NCI-H1105 treated with DMSO at 0.1 percent for 48 hours (cell line): ENCODE measurements around the gene RMDN3.

Source experiments
- DNase-seq: peaks from one replicate; lab custom pipeline; 2025; lab: John Stamatoyannopoulos, UW

The RMDN3 gene

DNA sequence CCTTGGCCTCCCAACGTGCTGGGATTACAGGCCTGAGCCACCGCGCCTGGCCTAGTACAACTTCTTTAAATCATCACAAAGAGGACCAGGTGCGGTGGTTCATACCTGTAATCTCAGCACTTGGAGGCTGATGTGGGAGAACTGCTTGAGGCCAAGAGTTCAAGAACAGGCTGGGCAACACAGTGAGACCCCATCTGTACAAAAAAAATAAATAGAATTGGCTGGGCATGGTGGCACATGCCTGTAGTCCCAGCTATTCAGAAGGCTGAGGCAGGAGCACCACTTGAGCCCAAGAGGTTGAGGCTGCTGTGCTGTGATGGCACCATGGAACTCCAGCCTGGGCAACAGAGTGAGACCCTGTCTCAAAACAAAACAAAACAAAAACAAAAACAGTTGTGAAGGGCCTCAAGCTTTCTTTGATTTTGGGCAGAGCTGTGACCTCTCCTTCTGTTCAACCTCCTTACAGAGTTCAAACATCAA, 5.9 kb downstream of the RMDN3 start:
- no peak for DNase-seq

DNA sequence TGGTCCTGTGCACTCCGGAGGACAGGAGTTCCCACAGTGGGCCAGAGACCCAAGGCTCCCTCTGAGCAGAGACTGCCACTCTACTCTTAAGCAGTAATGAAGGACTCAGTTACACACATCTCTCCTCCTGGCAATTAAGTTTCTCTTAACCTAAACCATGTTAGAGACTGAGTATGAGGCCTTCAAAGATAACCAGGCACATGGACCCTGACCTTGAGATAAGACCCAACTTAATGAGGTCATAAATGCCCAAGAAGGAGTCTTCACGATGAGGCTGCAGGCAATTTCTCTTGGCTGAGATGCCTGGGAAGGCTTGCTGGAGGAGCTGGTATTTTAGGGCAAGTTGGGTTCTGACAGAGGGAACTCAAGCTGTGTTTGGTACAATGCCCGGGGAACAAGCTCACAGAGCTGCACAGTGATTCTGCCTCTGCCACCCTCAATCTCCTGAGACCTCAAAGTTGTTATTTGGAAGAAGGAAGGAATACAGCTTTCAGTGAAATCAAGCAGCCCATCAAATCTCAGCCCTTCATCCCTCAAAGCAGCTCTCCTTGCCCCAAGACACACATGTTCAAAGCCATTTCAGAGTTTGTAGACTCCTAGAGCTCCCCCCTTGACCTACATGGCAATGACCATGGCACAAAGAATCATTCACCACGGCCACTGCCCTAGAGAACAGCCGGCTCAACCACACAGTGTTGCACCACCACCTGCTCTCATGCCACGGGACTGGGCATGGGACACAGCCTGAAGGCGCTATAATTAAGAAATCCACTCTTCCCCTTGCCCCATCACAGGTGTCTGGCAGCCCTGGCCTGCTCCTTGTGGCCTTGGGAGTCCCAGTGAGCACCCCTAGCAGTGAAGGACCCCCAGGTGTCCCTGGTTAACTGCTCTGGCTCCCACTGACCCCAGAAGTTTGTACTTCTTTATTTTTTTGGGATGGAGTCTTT, 7.1 kb downstream of the RMDN3 start:
- no peak for DNase-seq

DNA sequence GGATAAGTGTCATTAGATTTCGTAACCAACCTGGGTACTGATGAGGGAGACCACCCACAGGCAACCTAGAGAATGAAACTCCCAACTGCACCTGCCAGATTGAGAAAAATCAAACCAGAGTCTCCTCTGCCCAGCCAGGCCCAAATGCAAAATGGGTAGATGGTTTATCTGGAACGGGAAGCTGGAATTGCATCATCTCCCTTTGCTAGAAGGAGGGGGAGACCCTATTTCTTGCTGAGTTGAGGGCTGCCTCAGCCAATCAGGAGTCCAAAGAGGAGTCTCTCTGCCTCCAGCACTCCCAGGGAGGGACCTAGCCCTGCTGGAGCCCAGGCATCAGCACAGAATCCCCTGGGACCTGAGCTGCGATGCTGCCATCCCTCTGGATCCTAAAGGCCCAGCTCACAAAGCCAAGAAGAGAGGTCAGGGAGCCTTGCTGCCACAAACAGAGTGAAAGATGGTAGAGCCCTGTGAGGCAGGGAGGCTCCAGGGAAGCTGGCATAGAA, 8.1 kb downstream of the RMDN3 start:
- DNase-seq, result no peak

- no peak for DNase-seq
These were observed 10.3 kb downstream of the RMDN3 start for GRCh38 chr15:40744815-40745152.

DNA sequence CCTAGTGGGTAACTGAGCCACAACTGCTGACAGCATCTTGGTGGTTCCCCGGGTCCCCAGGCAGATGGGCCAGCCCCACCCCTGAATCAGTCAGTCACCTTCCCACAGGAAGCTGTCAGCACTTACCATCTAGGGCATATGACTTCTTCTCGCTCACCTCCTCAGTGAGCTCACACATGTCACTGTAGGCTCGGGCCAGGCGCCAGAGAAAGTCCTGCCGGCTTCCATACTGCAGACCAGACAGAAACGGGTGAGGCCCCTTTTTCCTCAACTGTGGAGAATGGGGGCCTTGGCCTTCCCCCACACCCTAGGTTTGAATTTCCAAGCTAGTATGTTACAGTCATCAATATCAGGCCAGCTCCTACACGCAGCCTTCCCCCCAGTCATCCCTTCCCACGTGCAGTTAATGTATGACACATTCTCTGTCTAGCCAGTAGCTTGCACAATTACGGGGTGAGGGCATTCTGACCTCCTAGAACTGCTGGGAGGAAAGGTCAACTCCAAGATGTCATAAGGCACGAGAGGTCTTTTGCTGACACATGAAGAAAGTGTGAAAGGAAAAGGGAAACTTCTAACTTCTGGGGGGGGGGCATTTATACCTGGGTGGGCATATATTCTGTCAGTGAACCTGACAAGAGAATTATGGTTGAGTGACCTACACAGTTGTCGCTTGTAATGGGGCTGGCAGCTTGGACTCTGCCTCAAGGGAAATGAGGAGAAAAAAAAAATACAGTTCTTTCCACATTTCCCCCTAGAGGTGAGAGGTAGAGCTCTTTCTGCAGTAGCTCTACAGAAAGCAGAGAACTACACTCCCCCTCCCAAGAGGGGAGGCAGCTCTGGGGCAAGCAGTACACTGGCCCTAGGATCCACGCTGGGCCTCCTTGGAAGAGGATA, 10.9 kb downstream of the RMDN3 start:
- no peak for DNase-seq

- DNase-seq, result no peak
These were observed 11.6 kb downstream of the RMDN3 start for GRCh38 chr15:40743485-40743901.

DNA sequence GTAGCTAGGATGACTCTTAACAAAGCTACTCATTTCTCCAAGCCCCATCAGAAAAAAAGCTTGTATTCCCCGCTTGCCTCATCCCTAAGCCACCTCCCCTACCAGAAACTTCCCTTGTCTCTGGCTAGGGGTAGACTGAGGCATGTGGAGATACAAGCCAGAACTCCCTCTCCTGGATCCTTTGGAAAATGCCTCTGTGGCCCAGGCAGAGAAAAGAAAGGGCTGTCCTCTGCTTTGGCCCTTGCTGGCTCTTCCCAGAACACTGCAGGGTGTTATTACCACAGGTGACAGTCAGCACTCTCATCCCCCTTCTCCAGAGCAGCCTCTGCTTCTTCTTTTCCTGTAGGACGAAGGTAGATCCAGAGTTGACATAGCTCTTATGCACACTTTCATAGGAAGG, 15.2 kb downstream of the RMDN3 start:
- no peak for DNase-seq

- DNase-seq, result no peak
These were observed 16.0 kb downstream of the RMDN3 start for GRCh38 chr15:40739047-40739446.

GRCh38 chr15:40737048-40737447, 18.0 kb downstream of the RMDN3 start:
- DNase-seq, result peak; percentile 2

- no peak for DNase-seq
These were observed 18.5 kb downstream of the RMDN3 start for GRCh38 chr15:40736575-40736974.

GRCh38 chr15:40731034-40731433, 24.0 kb downstream of the RMDN3 start:
- no peak for DNase-seq

GRCh38 chr15:40723919-40724318, 31.1 kb downstream of the RMDN3 start:
- no peak for DNase-seq

DNA sequence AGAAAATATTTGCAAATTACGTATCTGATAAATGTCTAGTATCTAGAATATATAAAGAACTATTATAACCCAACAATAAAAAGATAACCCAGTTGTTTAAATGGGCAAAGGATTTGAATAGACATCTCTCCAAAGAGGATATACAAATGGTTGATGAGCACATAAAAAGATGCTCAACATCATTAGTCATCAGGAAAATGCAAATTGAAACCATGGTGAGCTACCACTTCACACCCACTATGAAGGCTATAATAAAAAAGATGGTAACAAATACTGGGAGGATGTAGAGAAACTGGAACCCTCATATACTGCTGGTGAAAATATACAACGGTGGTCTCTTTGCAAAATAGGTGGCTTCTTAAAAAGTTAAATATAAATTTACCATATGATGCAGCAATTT, 32.1 kb downstream of the RMDN3 start:
- no peak for DNase-seq

DNA sequence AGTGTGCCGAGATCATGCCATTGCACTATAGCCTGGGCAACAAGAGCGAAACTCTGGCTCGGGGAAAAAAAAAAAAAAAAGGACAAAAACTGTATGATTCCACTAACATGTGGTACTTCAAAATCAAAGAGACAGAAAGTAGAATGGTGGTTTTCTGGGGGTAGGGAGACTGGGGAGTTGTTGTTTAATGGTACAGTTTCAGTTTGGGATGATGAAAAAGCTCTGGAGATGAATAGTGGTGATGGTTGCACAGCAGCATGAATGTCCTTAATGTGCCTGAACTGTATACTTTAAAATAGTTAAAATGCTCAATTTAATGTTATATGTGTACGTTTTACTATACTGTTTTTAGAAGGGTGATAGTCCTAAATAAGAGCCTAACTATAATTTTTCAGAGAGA, 32.7 kb downstream of the RMDN3 start:
- DNase-seq, result no peak

DNA sequence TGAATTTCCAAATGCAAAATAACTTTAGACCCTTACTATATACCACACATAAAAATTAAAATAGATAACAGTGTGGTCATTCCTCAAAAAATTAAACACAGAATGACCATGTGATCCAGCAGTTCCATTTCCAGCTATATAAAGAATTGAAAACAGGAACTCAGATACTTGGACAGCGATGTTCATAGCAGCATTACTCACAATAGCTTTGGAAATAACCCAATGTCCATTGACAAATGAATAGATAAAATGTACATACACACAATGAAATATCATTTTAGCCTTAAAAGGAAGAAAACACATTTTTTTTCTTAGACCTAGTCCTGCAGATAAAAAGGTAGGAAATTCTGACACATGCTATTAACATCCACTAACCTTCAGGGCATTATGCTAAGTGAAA, 33.4 kb downstream of the RMDN3 start:
- DNase-seq, result no peak

GRCh38 chr15:40716165-40716564, 38.9 kb downstream of the RMDN3 start:
- DNase-seq, result no peak

DNA sequence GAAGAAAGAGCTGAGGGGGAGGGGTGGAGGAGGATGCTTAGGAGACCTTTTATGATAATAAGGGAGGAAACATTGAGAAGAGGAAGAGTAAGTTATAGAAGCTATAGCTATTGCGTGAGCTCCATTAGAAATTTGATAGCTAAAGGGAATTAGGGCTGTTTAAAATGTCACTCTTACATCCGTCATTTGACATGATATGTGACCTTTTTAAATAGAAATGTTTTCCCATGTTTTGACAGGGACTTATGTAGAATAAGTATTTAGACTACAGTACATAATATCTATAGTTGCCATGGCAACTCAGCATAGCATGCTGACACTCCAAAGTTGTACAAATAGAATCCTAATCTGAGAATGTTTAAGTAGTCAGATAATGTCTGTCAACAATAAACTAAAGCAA, 40.9 kb downstream of the RMDN3 start:
- no peak for DNase-seq

DNA sequence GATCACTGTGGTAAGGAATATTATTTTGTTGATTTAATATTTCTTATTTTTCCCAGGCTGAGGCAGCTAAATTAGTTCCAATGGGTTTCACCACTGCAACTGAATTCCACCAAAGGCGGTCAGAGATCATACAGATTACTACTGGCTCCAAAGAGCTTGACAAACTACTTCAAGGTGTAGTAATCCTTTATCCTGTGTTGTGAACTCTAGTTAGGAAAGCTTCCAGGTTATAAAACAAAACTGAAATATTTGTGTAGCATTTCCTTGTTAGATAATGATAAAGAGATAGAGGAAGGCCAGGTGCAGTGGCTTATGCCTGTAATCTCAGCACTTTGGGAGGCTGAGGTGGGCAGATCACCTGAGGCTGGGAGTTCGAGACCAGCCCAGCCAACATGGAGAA, 48.9 kb downstream of the RMDN3 start:
- no peak for DNase-seq

DNA sequence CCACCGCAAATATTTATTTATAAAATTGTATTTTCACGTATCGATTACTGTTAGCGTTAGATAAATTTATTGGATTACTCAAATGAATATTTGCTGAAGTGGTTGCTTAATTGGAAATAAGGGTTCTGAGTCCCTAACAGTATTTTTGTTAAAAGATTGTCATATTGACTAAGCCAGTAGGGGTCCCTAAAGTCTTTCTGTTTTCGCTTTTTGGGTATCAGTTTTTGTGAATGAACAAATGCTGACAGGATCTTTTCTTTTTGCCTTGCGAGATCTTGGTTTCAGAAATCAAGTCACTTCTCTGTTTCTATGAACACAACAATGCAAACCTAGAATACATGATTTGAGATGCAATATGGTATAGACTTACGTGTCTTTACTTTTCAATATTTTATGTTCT, 53.0 kb downstream of the RMDN3 start:
- DNase-seq, result no peak

GRCh38 chr15:40697916-40698315, 57.1 kb downstream of the RMDN3 start:
- no peak for DNase-seq

DNA sequence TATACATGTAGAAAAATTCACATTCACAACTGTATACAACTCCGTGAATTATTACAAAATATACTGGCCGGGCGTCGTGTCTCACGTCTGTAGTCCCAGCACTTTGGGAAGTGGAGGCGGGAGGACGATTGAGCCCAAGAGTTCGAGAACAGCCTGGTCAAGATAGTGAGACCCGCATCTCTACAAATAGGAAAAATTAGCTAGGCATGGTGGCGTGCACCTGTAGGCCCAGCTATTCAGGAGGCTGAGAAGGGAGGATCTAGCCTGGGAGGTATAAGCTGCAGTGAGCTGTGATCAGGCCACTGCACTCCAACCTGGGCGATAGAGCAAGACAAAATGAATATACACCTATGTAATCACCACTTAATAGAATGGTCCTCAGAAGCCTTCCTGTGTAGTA, 58.8 kb downstream of the RMDN3 start:
- DNase-seq, result no peak

GRCh38 chr15:40695469-40695890, 59.6 kb downstream of the RMDN3 start:
- DNase-seq, result no peak
